HG03469 (cell line): Measurements from ENCODE around the gene AEBP2.
"Not testable (repeated sequence)": the region's sequence is repeated elsewhere in the genome, so short reads cannot be mapped to it uniquely, and the experiment has no call there.

Source experiments
- ATAC-seq: cut with Tn5 transposase; IDR thresholded peaks from one replicate; pipeline ENCODE4 v1.9.1; 2021; ENCODE audit warnings: mild to moderate bottlenecking, moderate library complexity, moderate number of reproducible peaks; ENCODE audit not compliant: unreplicated experiment

Gene AEBP2

DNA sequence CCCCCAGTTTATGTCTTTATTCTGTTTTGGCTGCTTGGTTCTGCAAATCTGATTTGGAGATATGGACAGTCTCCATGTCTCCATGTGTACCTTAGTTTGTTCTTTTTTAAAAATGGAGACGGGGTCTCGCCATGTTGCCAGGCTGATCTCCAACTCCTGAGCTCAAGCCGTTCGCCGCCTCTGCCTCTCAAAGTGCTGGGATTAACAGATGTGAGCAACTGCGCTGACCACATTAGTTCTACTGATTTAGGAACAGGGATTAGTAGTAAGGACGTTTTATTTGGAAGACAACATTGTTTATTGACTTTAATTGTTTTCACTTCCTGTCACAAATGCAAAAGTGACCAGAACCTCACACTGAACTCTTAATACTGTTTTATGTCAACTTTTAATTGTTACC, 14.7 kb downstream of the AEBP2 start:
- no peak for ATAC-seq

DNA sequence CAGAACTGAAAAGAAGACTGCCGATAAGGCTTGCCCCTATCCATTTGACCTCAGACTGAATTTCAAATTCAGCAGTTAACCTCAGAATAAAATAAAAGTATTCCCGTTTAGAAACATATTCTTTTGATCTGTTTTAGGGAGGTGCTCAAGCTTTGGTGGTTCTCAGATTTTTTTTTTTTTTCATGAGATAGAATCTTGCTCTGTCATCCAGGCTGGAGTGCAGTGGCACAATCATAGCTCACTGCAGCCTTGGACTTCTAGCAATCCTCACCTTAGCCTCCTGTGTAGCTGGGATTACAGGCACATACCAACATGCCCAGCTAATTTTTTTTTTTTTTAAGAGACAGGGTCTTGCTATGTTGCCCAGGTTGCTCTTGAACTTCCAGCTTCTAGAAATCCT, 15.5 kb downstream of the AEBP2 start:
- no peak for ATAC-seq

GRCh38 chr12:19456176-19456575, 16.9 kb downstream of the AEBP2 start:
- no peak for ATAC-seq

GRCh38 chr12:19457561-19457960, 18.3 kb downstream of the AEBP2 start:
- peak; percentile 44 for ATAC-seq

- no peak for ATAC-seq
Observed at GRCh38 chr12:19458733-19459132, 19.4 kb downstream of the AEBP2 start.

DNA sequence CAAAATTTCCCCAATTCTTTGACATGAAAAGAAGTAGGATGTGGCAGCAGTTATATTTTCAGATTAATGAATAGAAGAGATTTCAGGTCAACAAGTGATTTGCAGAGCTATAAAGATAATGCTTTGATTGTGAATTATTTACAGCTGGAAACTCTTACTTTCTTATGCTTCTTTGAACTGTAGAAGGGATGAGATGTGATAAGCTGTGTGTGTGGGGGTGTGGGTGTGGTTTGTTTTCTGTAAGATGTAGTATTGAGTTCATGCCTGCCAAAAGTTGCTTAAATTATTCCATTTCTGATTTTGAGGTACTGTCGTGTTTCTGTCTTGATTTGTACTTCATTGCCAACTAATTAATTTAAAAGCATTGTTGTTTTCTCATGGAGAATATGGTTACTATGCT, 22.7 kb downstream of the AEBP2 start:
- no peak for ATAC-seq

- no peak for ATAC-seq
Observed at GRCh38 chr12:19462406-19462805, 23.1 kb downstream of the AEBP2 start.

DNA sequence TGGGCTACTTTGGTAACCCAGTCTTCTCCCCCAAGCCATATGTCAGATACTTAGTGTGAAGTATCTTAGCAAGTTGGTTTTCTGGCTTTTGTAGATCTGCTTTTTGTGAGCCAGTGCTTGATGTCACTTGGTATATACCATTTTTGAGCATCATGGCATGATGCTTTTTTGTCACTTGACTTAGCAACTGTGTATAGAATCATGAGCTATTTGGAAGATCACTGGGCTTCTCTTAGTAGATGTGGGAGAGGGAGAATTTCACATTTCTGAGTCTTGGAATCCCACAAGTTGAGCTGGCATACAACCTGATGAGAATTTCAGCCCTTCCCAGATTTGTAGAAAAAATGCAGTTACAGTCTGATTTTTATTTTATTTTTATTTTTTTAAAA, 24.9 kb downstream of the AEBP2 start:
- ATAC-seq, result no peak

DNA sequence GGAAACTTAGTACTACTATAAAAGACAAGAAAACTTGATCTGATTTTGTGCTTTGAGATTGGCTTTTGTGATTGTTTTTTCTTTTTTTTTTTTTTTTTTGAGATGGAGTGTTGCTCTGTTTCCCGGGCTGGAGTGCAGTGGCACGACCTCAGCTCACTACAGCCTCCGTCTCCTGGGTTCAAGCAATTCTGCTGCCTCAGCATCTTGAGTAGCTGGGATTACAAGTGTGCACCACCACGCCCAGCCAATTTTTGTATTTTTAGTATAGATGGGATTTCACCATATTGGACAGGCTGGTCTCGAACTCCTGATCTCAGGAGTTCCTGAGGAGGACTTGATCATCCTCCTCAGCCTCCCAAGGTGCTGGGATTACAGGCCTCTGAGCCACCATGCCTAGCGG, 26.4 kb downstream of the AEBP2 start:
- ATAC-seq, result no peak

DNA sequence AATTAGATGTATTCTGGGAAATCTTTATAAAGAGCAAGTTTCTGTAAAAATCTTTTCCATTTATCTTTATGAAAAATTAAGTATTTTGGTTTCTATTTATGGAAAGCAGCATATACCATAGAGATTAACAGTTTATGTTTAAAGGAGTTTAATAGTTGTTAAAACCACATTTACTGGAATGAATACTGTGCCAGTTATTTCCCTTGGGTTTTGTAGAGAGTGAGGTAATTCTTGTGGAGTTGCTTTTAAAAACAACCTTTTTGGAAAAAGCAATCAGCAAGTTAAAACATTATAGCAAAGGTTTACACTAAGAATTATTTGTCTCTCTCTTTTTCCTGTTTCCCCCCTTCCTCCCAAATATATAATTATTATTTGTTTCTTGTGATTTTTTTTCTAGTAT, 34.9 kb downstream of the AEBP2 start:
- ATAC-seq, result no peak

- ATAC-seq, result not testable (repeated sequence)
Observed at GRCh38 chr12:19475884-19476505, 36.7 kb downstream of the AEBP2 start.

- ATAC-seq, result no peak
Observed at GRCh38 chr12:19477071-19477470, 37.8 kb downstream of the AEBP2 start.

DNA sequence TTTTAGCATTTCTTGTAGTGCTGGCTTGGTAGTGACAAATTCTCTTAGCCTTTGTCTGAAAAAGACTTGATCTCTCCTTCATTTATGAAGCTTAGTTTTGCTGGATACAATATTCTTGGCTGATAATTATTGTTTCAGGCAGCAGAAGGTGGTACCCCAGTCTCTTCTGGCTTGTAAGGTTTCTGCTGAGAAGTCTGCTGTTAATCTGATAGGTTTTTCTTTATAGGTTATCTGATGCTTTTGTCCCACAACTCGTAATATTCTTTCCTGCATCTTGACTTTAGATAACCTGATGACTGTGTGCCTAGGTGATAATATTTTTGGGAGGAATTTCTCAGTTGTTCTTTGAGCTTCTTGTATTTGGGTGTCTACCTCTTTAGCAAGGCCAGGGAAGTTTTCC, 41.2 kb downstream of the AEBP2 start:
- ATAC-seq, result no peak

DNA sequence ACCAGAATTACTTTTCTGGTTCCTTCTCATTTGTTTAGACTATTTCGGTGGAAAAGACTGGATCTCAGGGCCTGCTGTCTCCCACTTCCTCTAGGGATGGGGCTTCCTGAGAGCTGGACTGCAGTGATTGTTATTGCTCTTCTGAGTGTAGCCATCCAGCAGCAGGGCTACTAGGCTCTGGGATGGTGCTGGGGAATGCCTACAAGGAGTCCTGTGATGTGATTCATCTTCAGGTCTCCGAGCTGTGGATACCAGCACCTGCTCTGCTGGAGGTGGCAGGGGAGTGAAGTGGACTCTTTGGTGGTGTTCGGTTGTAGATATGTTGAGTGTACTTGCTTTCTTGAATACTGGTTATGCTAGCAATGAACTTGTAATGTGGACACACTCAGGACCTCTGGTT, 42.7 kb downstream of the AEBP2 start:
- ATAC-seq, result no peak

DNA sequence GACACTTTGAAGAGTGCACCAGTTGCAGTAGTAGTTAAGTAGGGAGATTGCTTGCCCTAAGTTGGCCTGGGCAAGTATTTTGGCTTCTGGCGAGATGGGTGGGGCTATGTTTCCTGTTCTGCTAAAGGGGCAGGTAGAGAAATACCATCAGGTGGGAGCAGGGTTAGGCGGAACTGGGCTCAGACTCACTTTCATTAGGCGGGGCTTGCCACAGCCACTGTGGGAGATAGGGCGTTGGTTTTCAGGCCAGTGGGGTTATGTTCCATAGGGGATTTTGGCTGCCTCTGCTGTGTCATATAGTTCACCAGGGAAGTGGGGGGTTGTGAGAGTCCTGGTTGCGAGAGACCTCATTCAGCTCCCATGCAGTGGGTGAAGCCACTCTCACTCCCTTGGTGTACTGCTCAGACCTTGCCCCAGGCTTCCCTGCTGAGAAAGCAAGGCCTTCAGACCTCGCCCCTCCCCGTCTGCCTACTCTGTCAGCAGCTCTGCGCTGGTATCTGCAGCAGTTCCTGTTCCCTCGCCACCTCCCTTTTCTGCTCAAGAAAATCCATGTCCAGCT, 43.3 kb downstream of the AEBP2 start:
- peak; percentile 89 for ATAC-seq

DNA sequence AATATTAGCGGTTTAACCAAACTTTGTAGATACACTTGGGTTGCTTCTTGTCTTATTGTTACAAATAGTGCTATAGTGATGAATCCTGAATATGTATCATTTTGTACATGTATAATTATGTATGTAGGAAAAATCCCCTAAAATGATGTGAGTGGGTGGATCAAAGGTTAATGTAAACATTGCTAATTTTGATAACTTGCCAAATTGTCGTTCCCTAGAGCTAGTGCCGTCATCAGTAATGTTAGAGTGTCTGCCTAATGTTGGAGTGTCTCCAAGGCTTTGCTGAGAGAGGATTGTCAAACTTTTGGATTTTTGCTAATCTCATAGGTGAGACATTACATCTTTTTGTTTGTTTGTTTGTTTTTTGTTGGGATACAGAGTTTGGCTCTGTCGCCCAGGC, 44.4 kb downstream of the AEBP2 start:
- ATAC-seq, result no peak

DNA sequence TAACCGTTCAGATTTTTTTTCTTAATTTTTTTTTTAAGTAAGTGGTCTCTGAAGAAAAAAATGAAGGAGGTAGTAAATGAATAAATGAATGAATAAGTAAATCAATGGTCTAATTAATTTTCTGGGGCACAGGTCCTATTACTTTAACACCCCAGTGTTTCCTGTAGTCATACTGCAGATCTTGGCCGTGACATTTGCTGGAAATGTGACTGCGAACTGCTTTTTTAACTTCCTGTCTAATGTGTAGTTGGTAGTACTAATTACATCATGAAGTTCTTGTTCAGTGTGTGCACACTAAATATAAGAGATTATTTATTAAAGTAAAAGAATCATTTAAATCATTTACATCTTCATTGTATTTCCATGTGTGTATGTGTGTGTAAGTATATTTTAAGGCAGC, 45.4 kb downstream of the AEBP2 start:
- ATAC-seq, result no peak

GRCh38 chr12:19485240-19485639, 45.9 kb downstream of the AEBP2 start:
- no peak for ATAC-seq

DNA sequence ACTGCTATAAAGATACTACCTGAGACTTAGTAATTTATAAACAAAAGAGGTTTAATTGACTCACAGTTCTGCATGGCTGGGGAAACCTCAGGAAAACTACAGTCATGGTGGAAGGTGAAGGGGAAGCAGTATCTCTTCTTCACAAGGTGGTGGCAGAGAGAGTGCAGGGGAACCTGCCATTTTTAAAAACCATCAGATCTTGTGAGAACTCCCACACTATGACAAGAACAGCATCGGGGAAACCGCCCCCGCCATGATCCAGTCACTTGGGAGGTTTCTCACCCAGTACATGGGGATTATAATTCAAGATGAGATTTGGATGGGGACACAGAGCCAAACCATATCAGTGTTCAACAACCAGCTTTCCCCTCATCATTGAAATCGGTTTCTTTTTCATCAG, 49.9 kb downstream of the AEBP2 start:
- ATAC-seq, result no peak

- no peak for ATAC-seq
Observed at GRCh38 chr12:19490908-19491307, 51.6 kb downstream of the AEBP2 start.

DNA sequence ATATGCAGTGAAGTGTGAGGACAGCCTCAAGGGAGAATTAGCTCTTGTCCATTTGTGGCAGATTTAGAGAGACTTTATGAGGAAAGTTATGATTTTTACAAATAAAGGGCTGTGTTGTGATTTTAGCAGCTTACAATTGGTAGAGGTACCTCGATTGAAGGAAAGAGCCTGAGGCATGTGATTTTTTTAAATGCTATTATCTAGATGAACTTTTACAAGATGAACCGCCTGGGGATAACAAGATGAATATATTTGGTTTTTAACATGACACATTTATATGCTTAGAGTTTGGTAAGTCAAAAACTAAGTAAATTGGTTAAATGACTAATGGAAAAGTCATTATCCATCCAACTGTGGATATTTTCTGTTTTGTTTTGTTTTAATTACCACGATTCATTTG, 52.6 kb downstream of the AEBP2 start:
- ATAC-seq, result no peak

DNA sequence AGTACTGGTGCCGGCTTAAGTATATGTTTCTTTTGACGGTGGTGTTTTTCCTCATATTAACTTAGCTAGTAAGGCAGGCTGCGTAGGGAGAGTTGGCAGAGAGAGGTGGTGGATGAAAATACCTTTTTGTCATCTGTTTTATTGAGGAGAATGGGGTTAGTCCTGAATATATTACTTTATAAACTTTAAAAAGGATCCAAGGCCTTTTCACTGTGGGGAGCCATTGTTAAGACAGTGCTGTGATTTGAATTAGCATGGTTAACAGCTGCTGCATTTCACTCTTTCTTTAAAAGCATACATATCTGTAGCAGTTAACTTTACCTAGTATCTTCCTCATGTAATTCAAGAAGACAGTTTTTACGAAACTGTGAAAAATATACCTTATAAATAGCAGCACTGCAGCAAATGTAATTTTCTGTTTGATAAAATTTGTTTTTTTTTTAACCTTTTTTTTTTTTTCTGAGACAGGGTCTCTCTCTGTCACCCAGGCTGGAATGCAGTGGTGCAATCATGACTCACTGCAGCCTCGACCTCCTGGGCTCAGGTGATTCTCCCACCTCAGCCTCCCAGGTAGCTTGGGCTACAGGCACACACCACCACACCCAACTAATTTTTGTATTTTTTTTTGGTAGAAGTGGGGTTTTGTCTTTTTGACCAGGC, 57.1 kb downstream of the AEBP2 start:
- ATAC-seq, result no peak

GRCh38 chr12:19498099-19498498, 58.8 kb downstream of the AEBP2 start:
- ATAC-seq, result no peak
